Adrenal gland (tissue), 12 donors: ENCODE measurements around the gene GRID2IP. TPM values are rescaled to one million over a fixed set of nuclear protein-coding genes. Genes with fewer than 3 reads are reported as not detected.

ENCODE experiments used
- DNase-seq, 7 donors: peaks; one replicate each; pipeline ENCODE4 v3.0.0-alpha.2; 2019 to 2020
- H3K27ac ChIP-seq, 5 donors: fragments of 200-600 bp; sonication (generic) in 4 of 5; 1 replicate in 3 of 5; 2 replicates in 2 of 5; pipeline versions ENCODE4 v1.5.1 to v1.8.0; 2016 to 2020; ENCODE audit warnings: mild to moderate bottlenecking in 1 of 5
- H3K27me3 ChIP-seq: fragments of 200-600 bp; 2 replicates; pipeline ENCODE4 v1.8.0; 2021
- H3K36me3 ChIP-seq, 2 donors: fragments of 200-600 bp; replicated peaks in 1 of 2; 1 replicate in 1 of 2; 2 replicates in 1 of 2; pipeline versions ENCODE4 v1.5.1 to v1.8.0; 2018 to 2022
- H3K4me1 ChIP-seq, 2 donors: fragments of 200-600 bp; replicated peaks in 1 of 2; 1 replicate in 1 of 2; 2 replicates in 1 of 2; pipeline versions ENCODE4 v1.5.1 to v1.8.0; 2018 to 2021
- H3K4me3 ChIP-seq, 4 donors: fragments of 200-600 bp; sonication (generic) in 3 of 4; one replicate each; pipeline ENCODE4 v1.5.1; 2016 to 2018
- H3K9me3 ChIP-seq, 3 donors: fragments of 200-600 bp; sonication (generic) in 1 of 3; replicated peaks in 1 of 3; 1 replicate in 2 of 3; 2 replicates in 1 of 3; pipeline versions ENCODE4 v1.5.1 to v1.8.0; 2016 to 2021
- CTCF ChIP-seq, 6 experiments: fragments of 450-650 bp in 4 of 6; fragments of 200-600 bp in 2 of 6; sonication (generic) in 1 of 6; IDR thresholded peaks; 1 replicate in 5 of 6; 2 replicates in 1 of 6; pipeline versions ENCODE4 v1.5.1 to v1.8.0; 2016 to 2021; ENCODE audit warnings: antibody characterized with exemption in 6 of 6, mild to moderate bottlenecking in 2 of 6, moderate library complexity in 1 of 6
- POLR2A ChIP-seq, 2 donors: fragments of 450-650 bp; IDR thresholded peaks; one replicate each; pipeline ENCODE4 v1.6.1; 2017; ENCODE audit warnings: antibody characterized with exemption in 2 of 2, mild to moderate bottlenecking in 2 of 2, moderate library complexity in 1 of 2
- WGBS, 4 donors: extraction: QIAGEN DNeasy Blood & Tissue Kit in 2 of 4; methylation state at CpG; one replicate each; pipeline versions ENCODE4 v1.1.5 to v1.1.7; 2013 to 2017; 5-methylcytosine and 5-hydroxymethylcytosine counted together
- intact Hi-C, 2 donors: fragments of 100-400 bp; cut with DNase I; formaldehyde crosslinking; loops; one replicate each; pipeline versions ENCODE4 v1.14.1 to v1.15.0; 2022 to 2023
- polyA plus RNA-seq, 3 donors: library from polyadenylated mRNA; stranded (reverse); fragments of 200-250 nt in 2 of 3; fragments of 350-450 nt in 1 of 3; fragmentation: Illumina TruSeq in 1 of 3; extraction: RNeasy Lipid Tissue Mini Kit (QIAGEN cat#74804) in 1 of 3; gene quantifications; one replicate each; pipeline ENCODE4 v1.2.3, GENCODE V29; 2013 to 2014
- total RNA-seq, 9 donors: library from RNA; depleted of rRNA in 4 of 9; stranded (reverse); fragments of >200 nt in 4 of 9; fragments of 120-200 nt in 1 of 9; fragmentation: NEBNext Ultra II Directional in 1 of 9; extraction: Animal tissue kit (Norgen Biotek cat#: 25700) in 1 of 9; gene quantifications; one replicate each; pipeline versions ENCODE4 v1.1.0 to v1.2.4, GENCODE V29; 2013 to 2023
- donor health status: healthy with polysubstance abuse.
- donor health status: Bipolar disorder and iron deficiency.
- donor health status: DM: yes; HTN: yes; CAD: no.
- donor health status: DM: no; HTN: no; CAD: no.
- donor health status: DM: no; HTN: no; CAD: no.
- donor health status: DM: yes; HTN: yes; CAD: no.

The GRID2IP gene
- total and polyA plus RNA-seq, 12 donors = 0.11 to 1.8 (median 0.91) TPM; not detected in 1

GRCh38 chr7:6520163-6520981 lies 30.9 kb downstream of the GRID2IP start:
- no peak overlapping the region for H3K4me3 ChIP-seq
- intact Hi-C loops = no loop called here
- no peaks in the 10 kb centered on the region for H3K36me3 ChIP-seq
- no peak for DNase-seq
- 78 to 84% (median 79%) methylated on average over 19 to 24 of the region's 24 CpGs for WGBS, 4 donors
- no peaks in the 10 kb centered on the region for H3K9me3 ChIP-seq
- peaks cover 17% of the 10 kb centered on the region for H3K27me3 ChIP-seq
- no peak for TF ChIP-seq POLR2A (IDR thresholded peaks at IDR 0.05)
- no peak for TF ChIP-seq CTCF (IDR thresholded peaks at IDR 0.05)
- peaks cover 0 to 5% of the 10 kb centered on the region in 2 donors for H3K4me1 ChIP-seq
- no peak overlapping the region for H3K27ac ChIP-seq

GRCh38 chr7:6516387-6516983 lies 34.8 kb downstream of the GRID2IP start:
- H3K4me1 ChIP-seq = peaks cover 0 to 5% of the 10 kb centered on the region in 2 donors
- DNase-seq = peak; percentile 82 to 94 (median 88)
- H3K4me3 ChIP-seq = peak overlapping the region in 1 of 4 donors; percentile 25
- H3K27me3 ChIP-seq = peaks cover 7% of the 10 kb centered on the region
- peak overlapping the region in 1 of 5 donors; percentile 1 for H3K27ac ChIP-seq
- TF ChIP-seq POLR2A (IDR thresholded peaks at IDR 0.05) = no peak
- TF ChIP-seq CTCF (IDR thresholded peaks at IDR 0.05) = peak; percentile 76 to 90 (median 81)
- H3K9me3 ChIP-seq = no peaks in the 10 kb centered on the region
- WGBS, 4 donors = 7 to 10% (median 8%) methylated on average over 13 to 17 of the region's 17 CpGs
- intact Hi-C loops = no loop called here
- no peaks in the 10 kb centered on the region for H3K36me3 ChIP-seq

- Histone ChIP-seq H3K4me3 (no peak overlapping the region), H3K36me3 (no peaks in the 10 kb centered on the region), H3K27me3 (no peaks in the 10 kb centered on the region), H3K27ac (no peak overlapping the region), H3K4me1 (peaks cover 0 to 5% of the 10 kb centered on the region in 2 donors), H3K9me3 (no peaks in the 10 kb centered on the region)
- intact Hi-C loops = no loop called here
- no peak for TF ChIP-seq CTCF (IDR thresholded peaks at IDR 0.05)
- no peak for TF ChIP-seq POLR2A (IDR thresholded peaks at IDR 0.05)
- no peak for DNase-seq
- WGBS, 4 donors = 87 to 88% (median 88%) methylated on average over 8 to 12 of the region's 12 CpGs
These were observed 37.7 kb downstream of the GRID2IP start for GRCh38 chr7:6513541-6513940.

- Histone ChIP-seq H3K27me3 (no peaks in the 10 kb centered on the region), H3K4me3 (no peak overlapping the region), H3K36me3 (no peaks in the 10 kb centered on the region), H3K4me1 (peaks cover 0 to 5% of the 10 kb centered on the region in 2 donors), H3K27ac (no peak overlapping the region), H3K9me3 (no peaks in the 10 kb centered on the region)
- 74 to 87% (median 79%) methylated on average over 4 to 6 of the region's 6 CpGs for WGBS, 4 donors
- intact Hi-C loops = no loop called here
- TF ChIP-seq POLR2A (IDR thresholded peaks at IDR 0.05) (no peak), CTCF (IDR thresholded peaks at IDR 0.05) (no peak)
- DNase-seq = no peak
These were observed 38.4 kb downstream of the GRID2IP start for GRCh38 chr7:6512892-6513291.
